T-helper 1 cell treated with Interleukin-12 subunit alpha and Interleukin-12 subunit beta and Interleukin-4 antibody, amounts not matched to agents 30 ng/mL and 1 ng/mL, for 36 hours (primary cell): ENCODE data around the gene ATP8A2. TPM values are rescaled to one million over a fixed set of nuclear protein-coding genes. Genes with fewer than 3 reads are reported as not detected.
"Not testable (repeated sequence)": the region's sequence is repeated elsewhere in the genome, so short reads cannot be mapped to it uniquely, and the experiment has no call there.

ENCODE experiments used
- intact Hi-C: fragments of 100-400 bp; cut with micrococcal nuclease; formaldehyde crosslinking; loops from one replicate; pipeline ENCODE4 v1.15.1; 2024
- total RNA-seq: library from RNA; stranded (reverse); gene quantifications from 2 replicates; pipeline ENCODE4 v1.2.3, GENCODE V29; 2022

The ATP8A2 gene
- total RNA-seq, 1 donor from 2014 or later, result 1.9 TPM

DNA sequence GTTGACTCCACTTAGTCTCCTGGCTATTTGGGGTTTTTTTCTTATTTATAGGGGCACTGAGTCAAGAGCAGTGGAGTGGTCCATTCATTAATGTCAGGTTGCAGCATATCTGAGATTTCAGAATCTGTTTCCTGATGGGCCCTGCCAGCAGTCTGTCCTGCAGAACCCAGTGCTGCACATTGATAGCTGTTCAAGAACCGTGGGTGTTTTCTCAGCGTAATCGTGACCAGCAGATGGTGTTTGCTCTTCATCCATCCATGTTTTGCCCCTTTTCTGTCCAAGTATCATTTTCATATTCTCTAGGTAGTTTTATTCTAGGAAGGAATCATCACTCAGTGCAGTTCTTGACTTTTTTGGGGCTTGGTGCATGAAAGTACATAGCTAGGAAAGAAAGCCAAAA, 166.5 kb downstream of the ATP8A2 start:
- intact Hi-C loops, result no loop called here

GRCh38 chr13:25541434-25542123, 169.8 kb downstream of the ATP8A2 start:
- intact Hi-C loops, result no loop called here

DNA sequence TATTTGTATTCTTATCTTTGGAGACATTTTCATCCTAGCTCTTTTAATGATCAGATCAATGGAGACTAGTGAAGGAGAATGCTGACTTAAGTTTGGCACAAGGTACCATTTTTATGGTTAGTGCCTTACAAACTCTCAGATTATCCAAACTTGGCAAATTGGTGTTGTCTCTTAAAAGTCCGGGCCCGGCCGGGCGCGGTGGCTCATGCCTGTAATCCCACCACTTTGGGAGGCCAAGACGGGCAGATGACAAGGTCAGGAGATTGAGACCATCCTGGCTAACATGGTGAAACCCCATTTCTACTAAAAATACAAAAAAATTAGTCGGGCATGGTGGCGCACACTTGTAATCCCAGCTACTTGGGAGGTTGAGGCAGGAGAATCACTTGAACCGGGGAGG, 177.2 kb downstream of the ATP8A2 start:
- intact Hi-C loops, result not testable (repeated sequence)

GRCh38 chr13:25561812-25562211, 190.0 kb downstream of the ATP8A2 start:
- intact Hi-C loops, result no loop called here

GRCh38 chr13:25570185-25570584, 198.4 kb downstream of the ATP8A2 start:
- intact Hi-C loops, result loop anchor here (5.0 to 10.0 kb wide), 2 partner anchors 405 to 927 kb away; no protein-coding TSS in a partner anchor

GRCh38 chr13:25571237-25571636, 199.5 kb downstream of the ATP8A2 start:
- intact Hi-C loops, result loop anchor here (5.0 to 10.0 kb wide), 2 partner anchors 404 to 926 kb away; no protein-coding TSS in a partner anchor

GRCh38 chr13:25572171-25572570, 200.4 kb downstream of the ATP8A2 start:
- intact Hi-C loops, result loop anchor here (5.0 to 10.0 kb wide), 2 partner anchors 403 to 925 kb away; no protein-coding TSS in a partner anchor

DNA sequence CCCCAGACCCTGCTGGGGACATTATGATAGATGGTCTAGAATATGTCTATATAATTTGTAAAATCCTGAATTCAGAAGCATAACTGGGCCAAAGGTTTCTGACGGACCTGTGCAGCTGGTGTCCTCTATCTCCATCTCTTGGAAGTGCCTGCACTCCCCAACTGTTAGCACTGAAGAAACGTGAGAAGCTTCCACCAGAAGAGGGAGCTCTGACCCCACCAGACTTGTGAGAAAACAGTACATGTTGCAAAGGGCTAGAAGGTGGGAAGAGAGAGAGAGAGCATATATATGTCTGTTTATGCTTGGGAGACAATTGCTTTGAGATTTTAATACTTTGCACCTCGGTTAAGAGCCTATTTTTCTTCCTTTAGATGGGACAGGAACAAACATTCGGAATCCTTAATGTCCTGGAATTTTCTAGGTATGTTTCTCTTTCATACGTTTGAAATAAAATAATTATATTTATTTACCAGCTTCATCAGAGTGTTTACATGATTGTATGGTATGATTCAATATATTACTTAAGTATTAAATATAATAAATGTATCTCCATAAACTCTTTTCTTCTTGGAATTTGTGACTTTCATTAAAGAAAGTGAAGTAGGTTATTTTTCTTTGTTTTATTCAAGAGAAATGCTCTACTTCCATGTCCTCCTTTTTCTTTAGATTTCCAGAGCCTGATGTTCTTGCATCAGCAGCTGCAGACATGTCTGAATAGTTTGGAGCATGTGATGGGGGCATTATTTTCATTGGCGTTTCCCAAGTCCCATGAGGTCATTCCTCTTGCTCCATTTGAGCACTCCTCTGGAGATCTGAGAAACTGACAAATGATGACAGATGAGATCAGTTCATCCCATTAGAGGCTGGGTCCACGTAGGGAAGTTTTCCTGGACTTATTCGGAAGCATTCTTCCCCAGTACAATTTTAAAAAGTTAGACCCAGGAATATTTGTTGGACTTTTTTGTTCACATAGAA, 202.9 kb downstream of the ATP8A2 start:
- intact Hi-C loops, result loop anchor here (1.0 to 10.0 kb wide), 9 partner anchors 232 to 1124 kb away; no protein-coding TSS in a partner anchor

- intact Hi-C loops, result loop anchor here (2.0 to 10.0 kb wide), 3 partner anchors 399 to 1123 kb away; no protein-coding TSS in a partner anchor
Observed at GRCh38 chr13:25575562-25575961, 203.8 kb downstream of the ATP8A2 start.

DNA sequence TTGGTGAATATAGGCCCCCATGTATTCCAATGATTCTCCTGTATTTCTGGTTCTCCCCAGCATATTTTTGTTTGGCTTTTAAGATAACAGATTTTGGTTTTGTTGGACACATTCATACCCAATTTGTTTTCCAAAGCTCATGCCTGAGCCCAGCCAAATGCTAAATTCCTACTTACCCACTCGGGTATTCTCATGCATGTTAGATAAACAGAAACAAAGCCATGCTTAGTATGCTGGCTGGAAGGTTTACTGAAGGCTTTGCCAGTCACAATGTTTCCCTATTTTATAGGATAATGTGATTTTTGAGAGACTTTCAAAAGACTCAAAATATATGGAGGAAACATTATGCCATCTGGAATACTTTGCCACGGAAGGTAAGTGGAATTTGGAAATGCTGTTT, 206.8 kb downstream of the ATP8A2 start:
- intact Hi-C loops, result loop anchor here (10.0 kb wide), 1 partner anchor 396 kb away; no protein-coding TSS in a partner anchor

- intact Hi-C loops, result loop anchor here (10.0 kb wide), 1 partner anchor 396 kb away; no protein-coding TSS in a partner anchor
Observed at GRCh38 chr13:25579221-25579620, 207.4 kb downstream of the ATP8A2 start.

- intact Hi-C loops, result no loop called here
Observed at GRCh38 chr13:25581351-25581750, 209.6 kb downstream of the ATP8A2 start.

DNA sequence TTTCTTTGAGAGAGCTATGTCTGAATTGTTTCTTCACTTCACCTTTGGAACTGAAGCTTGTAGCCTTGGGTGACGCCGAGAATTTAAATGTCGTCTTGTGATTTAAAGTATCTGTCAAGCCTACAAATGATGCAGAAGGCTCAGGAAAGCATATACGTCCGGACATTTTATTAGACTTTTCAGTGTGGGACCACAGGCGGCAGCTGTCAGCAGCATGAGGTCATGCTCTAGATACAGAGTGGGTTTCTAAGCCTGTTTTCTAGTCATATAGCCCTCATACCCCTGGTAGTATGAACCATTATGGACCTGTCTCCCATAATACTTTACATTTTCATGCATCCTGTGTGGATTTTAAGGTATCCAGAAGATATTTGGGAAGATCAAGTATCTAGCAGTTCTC, 212.3 kb downstream of the ATP8A2 start:
- intact Hi-C loops, result no loop called here

GRCh38 chr13:25585000-25585399, 213.2 kb downstream of the ATP8A2 start:
- intact Hi-C loops, result no loop called here

- intact Hi-C loops, result no loop called here
Observed at GRCh38 chr13:25587326-25587980, 215.7 kb downstream of the ATP8A2 start.

GRCh38 chr13:25588336-25589060, 216.7 kb downstream of the ATP8A2 start:
- intact Hi-C loops, result no loop called here

- intact Hi-C loops, result no loop called here
Observed at GRCh38 chr13:25598421-25598820, 226.6 kb downstream of the ATP8A2 start.

DNA sequence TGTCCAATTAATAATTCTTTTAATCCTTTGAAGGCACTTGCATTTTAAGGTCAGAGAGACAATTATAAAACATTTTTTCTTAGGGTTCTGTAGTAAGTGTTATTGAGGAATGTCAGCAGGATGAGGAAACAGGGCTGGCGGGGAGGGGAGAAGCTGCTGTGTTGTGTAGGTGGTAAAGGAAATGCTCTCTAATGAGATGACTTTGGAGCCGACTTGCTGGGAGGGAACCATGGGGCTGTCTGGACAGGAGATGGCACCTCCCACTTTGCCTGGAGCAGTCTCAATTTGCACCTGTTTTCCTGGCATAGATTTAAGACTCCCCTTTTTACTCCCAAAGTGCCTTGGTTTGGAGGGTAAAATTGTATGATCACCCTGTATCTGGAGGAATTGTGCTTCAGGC, 230.4 kb downstream of the ATP8A2 start:
- intact Hi-C loops, result no loop called here

DNA sequence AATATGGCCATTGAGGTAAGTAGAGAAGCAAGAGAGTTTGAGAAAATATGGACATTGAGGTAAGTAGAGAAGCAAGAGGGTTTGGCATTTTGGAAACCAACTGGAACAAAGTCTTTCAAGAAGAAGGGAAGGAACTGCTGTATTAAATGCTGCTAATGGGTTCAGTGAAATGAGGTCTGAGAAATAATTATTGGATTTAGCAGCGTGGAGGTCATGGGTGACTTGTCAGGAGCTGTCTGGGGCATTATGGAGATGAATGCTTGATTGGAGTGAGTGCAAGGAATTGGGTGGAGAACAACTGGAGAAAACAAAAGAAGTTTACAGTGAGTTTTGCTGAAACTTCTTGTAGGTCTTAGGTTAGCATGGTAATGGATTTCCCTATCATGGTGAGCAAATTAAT, 232.3 kb downstream of the ATP8A2 start:
- intact Hi-C loops, result no loop called here

GRCh38 chr13:25607096-25607495, 235.3 kb downstream of the ATP8A2 start:
- intact Hi-C loops, result no loop called here

DNA sequence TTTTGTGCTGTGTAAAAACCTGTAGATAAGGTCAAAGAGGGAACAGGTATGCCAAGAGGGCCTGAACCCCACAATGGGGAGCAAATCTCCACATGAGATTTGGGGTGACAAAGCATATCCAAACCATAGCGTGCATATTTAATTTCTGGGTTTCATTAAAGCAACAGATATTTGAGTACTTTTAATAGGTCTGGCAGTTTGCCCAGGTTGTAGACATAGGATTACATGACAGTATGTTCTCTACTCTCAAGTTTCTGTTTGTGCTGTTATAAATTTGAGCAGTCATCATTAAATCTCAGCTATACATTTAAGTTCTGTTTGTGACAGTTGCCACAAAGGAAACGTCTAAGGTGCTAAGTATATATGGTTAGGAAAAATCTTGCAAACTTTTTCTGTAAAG, 236.4 kb downstream of the ATP8A2 start:
- intact Hi-C loops, result no loop called here
